Measurements from ENCODE around the gene NPAS2. TPM values are rescaled to one million over a fixed set of nuclear protein-coding genes. Genes with fewer than 3 reads are reported as not detected.

NPAS2 gene
- total RNA-seq, 4 donors from 2014 or later = 11.8 to 46.5 (median 21.7) TPM

- no peak for TF ChIP-seq POLR2A (IDR thresholded peaks at IDR 0.05)
- TF ChIP-seq EP300 (IDR thresholded peaks at IDR 0.05) = no peak
- no peak for TF ChIP-seq CTCF (IDR thresholded peaks at IDR 0.05)
- no peak for TF ChIP-seq POLR2AphosphoS5 (IDR thresholded peaks at IDR 0.05)
- Histone ChIP-seq H3K27me3 (no peaks in the 10 kb centered on the region), H3K4me3 (no peak overlapping the region), H3K9me3 (no peaks in the 10 kb centered on the region), H3K4me1 (peaks cover 0 to 14% (median 0%) of the 10 kb centered on the region in 3 donors), H3K27ac (no peak overlapping the region), H3K36me3 (peaks cover 0 to 39% of the 10 kb centered on the region in 2 donors)
- WGBS, 2 donors (ENCODE audit: low coverage in 1 of 2) = 93% methylated on average over 3 of the region's 4 CpGs; no CpG with 5 or more reads in 1 of the 2 donors
- no peak for ATAC-seq
Observed at GRCh38 chr2:100987974-100988373, 168.0 kb downstream of the NPAS2 start.

GRCh38 chr2:100988630-100989417 lies 168.9 kb downstream of the NPAS2 start:
- H3K27me3 ChIP-seq = no peaks in the 10 kb centered on the region
- peaks cover 0 to 40% of the 10 kb centered on the region in 2 donors for H3K36me3 ChIP-seq
- no peak for ATAC-seq
- no peak for TF ChIP-seq EP300 (IDR thresholded peaks at IDR 0.05)
- TF ChIP-seq POLR2AphosphoS5 (IDR thresholded peaks at IDR 0.05) = no peak
- TF ChIP-seq POLR2A (IDR thresholded peaks at IDR 0.05) = no peak
- no peak for TF ChIP-seq CTCF (IDR thresholded peaks at IDR 0.05)
- H3K9me3 ChIP-seq = no peaks in the 10 kb centered on the region
- H3K4me1 ChIP-seq = peaks cover 0 to 9% (median 0%) of the 10 kb centered on the region in 3 donors
- H3K27ac ChIP-seq = no peak overlapping the region
- 83 to 89% methylated on average over 1 to 3 of the region's 8 CpGs for WGBS, 2 donors (ENCODE audit: low coverage in 1 of 2)
- no peak overlapping the region for H3K4me3 ChIP-seq

- Histone ChIP-seq H3K9me3 (no peaks in the 10 kb centered on the region), H3K36me3 (peaks cover 0 to 49% of the 10 kb centered on the region in 2 donors), H3K4me1 (peaks cover 0 to 5% (median 0%) of the 10 kb centered on the region in 3 donors), H3K4me3 (no peak overlapping the region), H3K27ac (no peak overlapping the region), H3K27me3 (no peaks in the 10 kb centered on the region)
- TF ChIP-seq EP300 (IDR thresholded peaks at IDR 0.05) (no peak), CTCF (IDR thresholded peaks at IDR 0.05) (no peak), POLR2A (IDR thresholded peaks at IDR 0.05) (no peak), POLR2AphosphoS5 (IDR thresholded peaks at IDR 0.05) (no peak)
- 82 to 94% methylated on average over 2 of the region's 3 CpGs for WGBS, 2 donors (ENCODE audit: low coverage in 1 of 2)
- ATAC-seq = no peak
Observed at GRCh38 chr2:100989666-100990065, 169.7 kb downstream of the NPAS2 start.

GRCh38 chr2:100990166-100990565 lies 170.2 kb downstream of the NPAS2 start:
- Histone ChIP-seq H3K27ac (no peak overlapping the region), H3K9me3 (no peaks in the 10 kb centered on the region), H3K4me3 (no peak overlapping the region), H3K36me3 (peaks cover 0 to 54% of the 10 kb centered on the region in 2 donors), H3K27me3 (no peaks in the 10 kb centered on the region), H3K4me1 (peaks cover 0 to under 1% (median 0%) of the 10 kb centered on the region in 3 donors)
- no peak for ATAC-seq
- 83% methylated on average over 1 of the region's 9 CpGs; no CpG with 5 or more reads in 1 of the 2 donors for WGBS, 2 donors (ENCODE audit: low coverage in 1 of 2)
- TF ChIP-seq POLR2A (IDR thresholded peaks at IDR 0.05) (no peak), CTCF (IDR thresholded peaks at IDR 0.05) (no peak), POLR2AphosphoS5 (IDR thresholded peaks at IDR 0.05) (no peak), EP300 (IDR thresholded peaks at IDR 0.05) (no peak)

Data from gastroesophageal sphincter (tissue), 4 donors.